OCI-LY7 (cell line): ENCODE results near the gene FUCA2. TPM values are rescaled to one million over a fixed set of nuclear protein-coding genes. Genes with fewer than 3 reads are reported as not detected.

Source experiments
- BruUV-seq: library from RNA; stranded (reverse); fragments of 400-500 nt; replicated peaks from 2 replicates; lab custom pipeline; 2021; lab: Mats Ljungman, UMichigan
- CTCF ChIA-PET: fragments of 300-600 bp; sonication (Branson Sonifier 250); formaldehyde crosslinking; loops from one replicate; lab custom pipeline; 2022; ENCODE audit warnings: antibody characterized with exemption; ENCODE audit not compliant: unreplicated experiment; lab: Charles Lee
- POLR2A ChIA-PET: fragments of 300-600 bp; sonication (Branson Sonifier 250); formaldehyde crosslinking; loops from one replicate; lab custom pipeline; 2022; ENCODE audit warnings: antibody characterized with exemption; lab: Charles Lee
- DNase-seq: peaks from one replicate; pipeline ENCODE4 v3.0.0-alpha.2; 2015; ENCODE audit warnings: low spot score
- H2AFZ ChIP-seq: fragments of 200-600 bp; sonication (generic), shearing (Covaris generic); 2 replicates; pipeline ENCODE4 v1.6.1; 2014; ENCODE audit warnings: mild to moderate bottlenecking, antibody characterized with exemption, low read length, moderate library complexity
- H3K27ac ChIP-seq: fragments of 200-600 bp; sonication (generic); 2 replicates; pipeline ENCODE4 v1.5.1; 2014; ENCODE audit warnings: mixed run types, low read depth, mild to moderate bottlenecking, moderate library complexity, low read length, inconsistent platforms; ENCODE audit not compliant: poor library complexity, severe bottlenecking
- H3K36me3 ChIP-seq: fragments of 200-600 bp; sonication (generic); 2 replicates; pipeline ENCODE4 v1.6.1; 2014; ENCODE audit warnings: mild to moderate bottlenecking, antibody characterized with exemption, low read length, moderate library complexity, mixed read lengths; ENCODE audit not compliant: insufficient read depth
- H3K4me1 ChIP-seq: fragments of 200-600 bp; sonication (generic); 2 replicates; pipeline ENCODE4 v1.5.1; 2014; ENCODE audit warnings: mild to moderate bottlenecking, low read length; ENCODE audit not compliant: insufficient read depth, poor library complexity, severe bottlenecking
- H3K4me2 ChIP-seq: fragments of 200-600 bp; sonication (generic); 2 replicates; pipeline ENCODE4 v1.6.1; 2014; ENCODE audit warnings: mild to moderate bottlenecking, low read length
- H3K4me3 ChIP-seq: fragments of 200-600 bp; sonication (generic); 2 replicates; pipeline ENCODE4 v1.5.1; 2014; ENCODE audit warnings: mild to moderate bottlenecking, low read depth, low read length; ENCODE audit not compliant: poor library complexity, severe bottlenecking
- H3K79me2 ChIP-seq: fragments of 200-600 bp; sonication (generic); 2 replicates; pipeline ENCODE4 v1.6.1; 2016; ENCODE audit warnings: low read depth, mild to moderate bottlenecking, low read length, moderate library complexity, mixed read lengths; ENCODE audit not compliant: insufficient read depth
- H3K9me2 ChIP-seq: fragments of 200-600 bp; sonication (generic); 2 replicates; pipeline ENCODE4 v1.6.1; 2016; ENCODE audit warnings: mild to moderate bottlenecking, low read length, mixed read lengths; ENCODE audit not compliant: insufficient read depth
- H3K9me3 ChIP-seq: fragments of 200-600 bp; sonication (generic); 2 replicates; pipeline ENCODE4 v1.6.1; 2014; ENCODE audit warnings: mild to moderate bottlenecking, mixed run types, low read length, mixed read lengths
- H4K20me1 ChIP-seq: fragments of 200-600 bp; sonication (generic); 2 replicates; pipeline ENCODE4 v1.6.1; 2014; ENCODE audit warnings: mild to moderate bottlenecking, antibody characterized with exemption, low read length, moderate library complexity, mixed read lengths; ENCODE audit not compliant: insufficient read depth
- EZH2phosphoT487 ChIP-seq: fragments of 200-600 bp; sonication (generic); IDR thresholded peaks from 2 replicates; pipeline ENCODE4 v1.6.1; 2018; ENCODE audit warnings: low read depth, borderline replicate concordance, mild to moderate bottlenecking, mixed run types, antibody characterized with exemption, low read length, moderate library complexity, mixed read lengths
- intact Hi-C: fragments of 100-400 bp; cut with micrococcal nuclease; formaldehyde crosslinking; loops from one replicate; pipeline ENCODE4 v1.10.0; 2022; ENCODE audit not compliant: unreplicated experiment
- total RNA-seq, 2 experiments: library from RNA; depleted of rRNA in 1 of 2; stranded (reverse); fragments of >200 nt in 1 of 2; shearing (Covaris generic) in 1 of 2; gene quantifications; 2 replicates each; pipeline ENCODE4 v1.2.3, GENCODE V29; 2014 to 2022
- TF ChIP-seq, protein P1 (sequence below): fragments of 200-600 bp; sonication (generic); conservative IDR thresholded peaks from 2 replicates; pipeline ENCODE4 v1.5.1; 2014; ENCODE audit warnings: mild to moderate bottlenecking, antibody characterized with exemption, low read length, moderate library complexity, mixed read lengths

FUCA2 gene
- total RNA-seq, 2 experiments from 2014 or later, result not detected

DNA sequence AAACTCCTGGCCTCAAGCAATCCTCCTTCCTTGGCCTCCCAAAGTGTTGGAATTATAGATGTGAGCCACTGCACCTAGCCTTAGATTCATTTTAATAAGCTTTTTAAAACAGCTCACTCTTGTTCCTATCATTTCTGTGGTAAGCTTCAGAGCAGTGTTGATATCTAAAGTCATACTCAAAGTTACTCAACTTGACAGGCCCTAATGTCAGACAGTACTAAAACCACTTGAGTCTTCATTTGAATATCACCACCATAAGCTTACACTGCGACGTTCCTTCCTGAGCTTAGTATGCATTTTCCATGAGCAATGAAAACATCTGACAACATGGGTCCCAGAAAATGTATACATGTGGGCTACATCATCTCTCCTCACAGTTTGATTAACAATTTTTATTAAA is 6.0 kb downstream of the FUCA2 start:
- no peak for TF ChIP-seq EZH2phosphoT487
- TF ChIP-seq, protein P1, sequence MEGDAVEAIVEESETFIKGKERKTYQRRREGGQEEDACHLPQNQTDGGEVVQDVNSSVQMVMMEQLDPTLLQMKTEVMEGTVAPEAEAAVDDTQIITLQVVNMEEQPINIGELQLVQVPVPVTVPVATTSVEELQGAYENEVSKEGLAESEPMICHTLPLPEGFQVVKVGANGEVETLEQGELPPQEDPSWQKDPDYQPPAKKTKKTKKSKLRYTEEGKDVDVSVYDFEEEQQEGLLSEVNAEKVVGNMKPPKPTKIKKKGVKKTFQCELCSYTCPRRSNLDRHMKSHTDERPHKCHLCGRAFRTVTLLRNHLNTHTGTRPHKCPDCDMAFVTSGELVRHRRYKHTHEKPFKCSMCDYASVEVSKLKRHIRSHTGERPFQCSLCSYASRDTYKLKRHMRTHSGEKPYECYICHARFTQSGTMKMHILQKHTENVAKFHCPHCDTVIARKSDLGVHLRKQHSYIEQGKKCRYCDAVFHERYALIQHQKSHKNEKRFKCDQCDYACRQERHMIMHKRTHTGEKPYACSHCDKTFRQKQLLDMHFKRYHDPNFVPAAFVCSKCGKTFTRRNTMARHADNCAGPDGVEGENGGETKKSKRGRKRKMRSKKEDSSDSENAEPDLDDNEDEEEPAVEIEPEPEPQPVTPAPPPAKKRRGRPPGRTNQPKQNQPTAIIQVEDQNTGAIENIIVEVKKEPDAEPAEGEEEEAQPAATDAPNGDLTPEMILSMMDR, result no peak
- no peaks in the 10 kb centered on the region for H3K9me3 ChIP-seq
- no peak for DNase-seq
- BruUV-seq, result no TSS peak
- H3K4me3 ChIP-seq, result no peak overlapping the region
- no peak overlapping the region for H3K4me2 ChIP-seq
- H2AFZ ChIP-seq, result no peak overlapping the region
- H4K20me1 ChIP-seq, result no peaks in the 10 kb centered on the region
- ChIA-PET CTCF (no interaction called here), POLR2A (interaction anchor here (0.7 kb wide), 1 partner anchor 52 kb away, joined by 4 read pairs; no protein-coding TSS in a partner anchor)
- no peaks in the 10 kb centered on the region for H3K79me2 ChIP-seq
- no peak overlapping the region for H3K27ac ChIP-seq
- no peaks in the 10 kb centered on the region for H3K36me3 ChIP-seq
- intact Hi-C loops, result loop anchor here (10.0 kb wide), 2 partner anchors 811 to 1031 kb away; no protein-coding TSS in a partner anchor
- H3K4me1 ChIP-seq, result peaks cover 11% of the 10 kb centered on the region
- H3K9me2 ChIP-seq, result no peaks in the 10 kb centered on the region

DNA sequence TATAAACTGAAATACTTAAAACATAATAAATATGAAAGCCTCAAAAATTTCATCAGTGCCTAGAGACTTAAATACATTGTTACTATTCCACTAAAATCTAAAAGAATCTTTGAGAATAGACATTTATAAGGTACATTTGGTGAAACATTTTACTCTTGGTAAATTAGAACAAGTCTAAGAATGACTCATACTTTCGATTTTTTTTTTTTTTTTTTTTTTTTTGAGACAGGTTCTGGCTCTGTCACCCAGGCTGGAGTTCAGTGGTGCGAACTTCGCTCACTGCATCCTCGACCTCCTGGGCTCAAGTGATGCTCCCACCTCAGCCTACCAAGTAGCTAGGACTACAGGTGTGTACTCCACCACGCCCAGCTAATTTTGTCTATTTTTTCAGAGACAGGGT is 6.4 kb downstream of the FUCA2 start:
- BruUV-seq, result no TSS peak
- H2AFZ ChIP-seq, result no peak overlapping the region
- no peaks in the 10 kb centered on the region for H4K20me1 ChIP-seq
- no peak for DNase-seq
- H3K36me3 ChIP-seq, result no peaks in the 10 kb centered on the region
- peaks cover 11% of the 10 kb centered on the region for H3K4me1 ChIP-seq
- H3K79me2 ChIP-seq, result no peaks in the 10 kb centered on the region
- CTCF ChIA-PET, result no interaction called here
- intact Hi-C loops, result loop anchor here (10.0 kb wide), 2 partner anchors 810 to 1030 kb away; no protein-coding TSS in a partner anchor
- no peak overlapping the region for H3K4me2 ChIP-seq
- H3K9me2 ChIP-seq, result no peaks in the 10 kb centered on the region
- H3K9me3 ChIP-seq, result no peaks in the 10 kb centered on the region
- no peak overlapping the region for H3K27ac ChIP-seq
- H3K4me3 ChIP-seq, result no peak overlapping the region
- POLR2A ChIA-PET, result interaction anchor here (0.5 to 0.8 kb wide), 2 partner anchors 24 to 429 kb away, joined by 3 read pairs; no protein-coding TSS in a partner anchor
- TF ChIP-seq, protein P1, result no peak
- no peak for TF ChIP-seq EZH2phosphoT487

DNA sequence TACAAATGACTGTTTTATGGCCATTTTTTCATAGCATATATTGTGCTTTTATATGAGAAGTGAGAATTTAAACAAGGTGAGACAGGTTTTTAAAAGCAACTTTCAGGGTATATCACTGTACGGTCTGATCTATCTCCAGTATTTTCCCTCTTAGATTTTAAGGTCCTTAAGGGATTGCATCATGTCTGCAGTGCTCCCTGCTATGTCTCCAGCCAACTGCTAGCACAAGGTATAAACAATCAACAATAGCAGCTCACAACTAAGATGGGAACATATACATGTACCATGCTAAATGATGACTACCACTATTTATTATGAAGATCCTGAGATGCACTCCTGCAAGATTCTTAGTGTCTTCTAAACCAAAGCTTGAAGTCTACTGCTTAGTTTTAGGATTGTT is 7.2 kb downstream of the FUCA2 start:
- H3K9me2 ChIP-seq, result no peaks in the 10 kb centered on the region
- H3K4me2 ChIP-seq, result no peak overlapping the region
- no TSS peak for BruUV-seq
- H3K27ac ChIP-seq, result no peak overlapping the region
- H4K20me1 ChIP-seq, result no peaks in the 10 kb centered on the region
- ChIA-PET POLR2A (interaction anchor here (0.5 to 0.8 kb wide), 2 partner anchors 23 to 428 kb away, joined by 3 read pairs; no protein-coding TSS in a partner anchor), CTCF (no interaction called here)
- no peaks in the 10 kb centered on the region for H3K79me2 ChIP-seq
- intact Hi-C loops, result loop anchor here (10.0 kb wide), 2 partner anchors 810 to 1030 kb away; no protein-coding TSS in a partner anchor
- DNase-seq, result no peak
- H3K4me1 ChIP-seq, result peaks cover 11% of the 10 kb centered on the region
- no peak overlapping the region for H2AFZ ChIP-seq
- H3K9me3 ChIP-seq, result no peaks in the 10 kb centered on the region
- TF ChIP-seq EZH2phosphoT487, result no peak
- TF ChIP-seq, protein P1, result no peak
- no peaks in the 10 kb centered on the region for H3K36me3 ChIP-seq
- no peak overlapping the region for H3K4me3 ChIP-seq
